Psoas muscle (tissue), 8 donors: ENCODE results near the gene ZNF160. TPM values are rescaled to one million over a fixed set of nuclear protein-coding genes. Genes with fewer than 3 reads are reported as not detected.
"Not testable (repeated sequence)": the region's sequence is repeated elsewhere in the genome, so short reads cannot be mapped to it uniquely, and the experiment has no call there.

Experiments
- ATAC-seq, 4 donors: fragments of 200-7000 bp; cut with Tn5 transposase; one replicate each; pipeline ENCODE4 v1.9.1; 2020; ENCODE audit warnings: moderate library complexity in 3 of 4, mild to moderate bottlenecking in 2 of 4
- DNase-seq, 2 donors: peaks; one replicate each; pipeline ENCODE4 v3.0.0-alpha.2; 2020
- H3K27ac ChIP-seq: fragments of 200-600 bp; one replicate; pipeline ENCODE4 v1.8.0; 2022
- H3K27me3 ChIP-seq, 3 donors: fragments of 200-600 bp in 1 of 3; one replicate each; pipeline versions ENCODE4 v1.6.1 to v1.8.0; 2013 to 2022; ENCODE audit warnings: low read length in 2 of 3, mild to moderate bottlenecking in 2 of 3, moderate library complexity in 1 of 3; ENCODE audit not compliant: insufficient read depth in 3 of 3
- H3K36me3 ChIP-seq, 2 donors: fragments of 200-600 bp in 1 of 2; one replicate each; pipeline versions ENCODE4 v1.6.1 to v1.8.0; 2013 to 2022; ENCODE audit warnings: low read depth in 1 of 2, mild to moderate bottlenecking in 1 of 2, moderate library complexity in 1 of 2; ENCODE audit not compliant: insufficient read depth in 1 of 2
- H3K4me1 ChIP-seq: fragments of 200-600 bp; one replicate; pipeline ENCODE4 v1.8.0; 2022
- H3K4me3 ChIP-seq: fragments of 200-600 bp; one replicate; pipeline ENCODE4 v1.8.0; 2022; ENCODE audit warnings: mild to moderate bottlenecking
- H3K9me3 ChIP-seq: fragments of 200-600 bp; one replicate; pipeline ENCODE4 v1.8.0; 2022
- WGBS, 3 donors: extraction: QIAGEN DNeasy Blood & Tissue Kit; methylation state at CpG; one replicate each; pipeline versions ENCODE4 v1.1.6 to v1.1.7; 2013; 5-methylcytosine and 5-hydroxymethylcytosine counted together
- intact Hi-C, 2 donors: fragments of 100-400 bp; cut with DNase I; formaldehyde crosslinking; loops; one replicate each; pipeline versions ENCODE4 v1.11.0 to v1.14.2; 2022
- polyA plus RNA-seq, 3 donors: library from polyadenylated mRNA; stranded (reverse); fragments of 200-250 nt; gene quantifications; one replicate each; pipeline ENCODE4 v1.2.3, GENCODE V29; 2013
- total RNA-seq, 4 donors: library from RNA; stranded (reverse); fragmentation: NEBNext Ultra II Directional in 2 of 4; extraction: Animal tissue kit (Norgen Biotek cat#: 25700) in 2 of 4; gene quantifications; one replicate each; pipeline versions ENCODE4 v1.2.1 to v1.2.4, GENCODE V29; 2021 to 2023
- TF ChIP-seq, protein P1 (sequence below): fragments of 200-600 bp; IDR thresholded peaks from one replicate; pipeline ENCODE4 v1.8.0; 2022; ENCODE audit warnings: antibody characterized with exemption
- donor health status: healthy with polysubstance abuse.
- donor health status: DM: no; HTN: no; CAD: no; lungs with moderate emphysema.
- donor health status: Bipolar disorder and iron deficiency.
- donor health status: healthy.
- donor health status: DM: yes; HTN: yes; CAD: no.
- donor health status: DM: no; HTN: no; CAD: no.
- donor health status: DM: no; HTN: no; CAD: no.
- donor health status: DM: yes; HTN: yes; CAD: no.

Gene ZNF160
- total and polyA plus RNA-seq, 7 donors = 4.9 to 12.9 (median 8.6) TPM

DNA sequence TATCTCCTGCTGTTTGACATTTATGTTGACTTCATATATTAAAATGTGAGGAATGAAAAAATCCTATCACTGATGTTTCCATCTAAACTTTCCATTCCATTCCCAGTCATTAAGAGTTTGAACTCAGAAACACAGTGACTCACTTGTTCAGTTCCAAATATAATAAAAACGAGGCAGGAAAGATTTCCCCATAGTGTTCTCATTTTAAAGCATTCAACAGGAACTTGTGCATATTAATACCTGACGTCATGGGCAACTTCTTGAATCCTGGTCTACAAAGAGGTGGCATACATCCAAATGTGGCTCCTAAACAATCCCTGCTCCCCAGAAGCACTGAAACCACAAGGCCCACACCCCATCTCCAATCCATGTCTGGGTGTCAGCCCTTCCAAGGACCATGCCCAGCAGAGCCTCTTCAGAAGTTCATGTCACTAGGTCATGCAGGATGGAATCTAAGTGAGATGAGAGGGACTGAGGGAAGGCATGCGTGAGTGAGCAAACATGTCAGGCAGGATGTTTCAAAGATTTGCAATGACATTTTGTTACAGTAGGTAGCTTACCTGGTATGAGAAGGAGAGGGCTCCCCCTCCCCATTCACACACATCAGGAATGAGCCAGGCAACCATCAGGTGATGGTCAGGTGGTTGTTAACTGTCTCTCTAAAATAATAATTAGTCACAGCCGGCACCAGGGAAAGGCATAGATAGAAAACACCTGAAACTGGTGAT, 68.1 kb downstream of the ZNF160 start:
- DNase-seq (no peak), ATAC-seq (no peak)
- Histone ChIP-seq H3K27ac (no peak overlapping the region), H3K4me3 (no peak overlapping the region), H3K36me3 (no peaks in the 10 kb centered on the region), H3K9me3 (peaks cover 14% of the 10 kb centered on the region), H3K4me1 (no peaks in the 10 kb centered on the region), H3K27me3 (peaks cover 0 to 12% (median 5%) of the 10 kb centered on the region in 3 donors)
- 71 to 75% (median 72%) methylated on average over 4 of the region's 4 CpGs for WGBS, 3 donors
- intact Hi-C loops = no loop called here
- TF ChIP-seq, protein P1, sequence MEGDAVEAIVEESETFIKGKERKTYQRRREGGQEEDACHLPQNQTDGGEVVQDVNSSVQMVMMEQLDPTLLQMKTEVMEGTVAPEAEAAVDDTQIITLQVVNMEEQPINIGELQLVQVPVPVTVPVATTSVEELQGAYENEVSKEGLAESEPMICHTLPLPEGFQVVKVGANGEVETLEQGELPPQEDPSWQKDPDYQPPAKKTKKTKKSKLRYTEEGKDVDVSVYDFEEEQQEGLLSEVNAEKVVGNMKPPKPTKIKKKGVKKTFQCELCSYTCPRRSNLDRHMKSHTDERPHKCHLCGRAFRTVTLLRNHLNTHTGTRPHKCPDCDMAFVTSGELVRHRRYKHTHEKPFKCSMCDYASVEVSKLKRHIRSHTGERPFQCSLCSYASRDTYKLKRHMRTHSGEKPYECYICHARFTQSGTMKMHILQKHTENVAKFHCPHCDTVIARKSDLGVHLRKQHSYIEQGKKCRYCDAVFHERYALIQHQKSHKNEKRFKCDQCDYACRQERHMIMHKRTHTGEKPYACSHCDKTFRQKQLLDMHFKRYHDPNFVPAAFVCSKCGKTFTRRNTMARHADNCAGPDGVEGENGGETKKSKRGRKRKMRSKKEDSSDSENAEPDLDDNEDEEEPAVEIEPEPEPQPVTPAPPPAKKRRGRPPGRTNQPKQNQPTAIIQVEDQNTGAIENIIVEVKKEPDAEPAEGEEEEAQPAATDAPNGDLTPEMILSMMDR = no peak

DNA sequence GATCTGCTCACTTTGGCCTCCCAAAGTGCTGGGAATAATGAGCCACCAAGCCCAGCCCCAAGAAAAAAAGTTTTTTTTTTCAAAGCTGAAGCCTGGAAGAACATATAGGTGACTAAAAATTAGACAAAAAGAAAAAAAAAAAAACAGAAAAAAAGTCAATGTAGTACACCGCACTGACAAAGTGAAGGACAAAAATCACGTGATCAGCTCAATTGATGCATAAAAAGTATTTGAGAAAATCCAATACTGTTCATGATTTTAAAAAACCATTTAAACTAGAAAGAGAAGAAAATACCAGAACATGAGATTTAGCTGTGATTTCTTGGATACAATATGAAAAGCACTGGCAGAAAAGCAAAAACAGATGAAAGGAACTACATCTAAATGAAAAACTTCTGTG, 69.2 kb downstream of the ZNF160 start:
- DNase-seq = no peak
- Histone ChIP-seq H3K27me3 (peaks cover 0 to 12% (median 5%) of the 10 kb centered on the region in 3 donors), H3K9me3 (peaks cover 16% of the 10 kb centered on the region), H3K36me3 (no peaks in the 10 kb centered on the region), H3K4me1 (no peaks in the 10 kb centered on the region), H3K4me3 (no peak overlapping the region), H3K27ac (no peak overlapping the region)
- intact Hi-C loops = no loop called here
- ATAC-seq = no peak
- TF ChIP-seq, protein P1 = no peak
- 89 to 96% (median 92%) methylated on average over 2 of the region's 2 CpGs for WGBS, 3 donors

DNA sequence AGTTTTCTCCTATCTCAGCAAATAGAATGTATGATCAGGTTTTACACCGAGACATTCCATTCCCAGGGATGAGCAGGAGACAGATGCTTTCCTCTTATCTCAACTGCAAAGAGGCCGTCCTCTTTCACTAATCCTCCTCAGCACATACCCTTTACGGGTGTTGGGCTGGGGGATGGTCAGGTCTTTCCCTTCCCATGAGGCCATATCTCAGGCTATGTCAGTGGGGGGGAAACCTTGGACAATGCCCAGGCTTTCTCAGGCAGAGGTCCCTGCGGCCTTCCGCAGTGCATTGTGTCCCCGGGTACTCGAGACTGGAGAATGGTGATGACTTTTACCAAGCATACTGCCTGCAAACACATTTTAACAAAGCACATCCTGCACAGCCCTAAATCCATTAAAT, 74.9 kb downstream of the ZNF160 start:
- H3K27me3 ChIP-seq, H3K4me1 ChIP-seq, intact Hi-C loops, ATAC-seq, H3K36me3 ChIP-seq, H3K27ac ChIP-seq, DNase-seq, H3K4me3 ChIP-seq: not testable (repeated sequence)
- 41 to 61% (median 54%) methylated on average over 6 to 7 of the region's 7 CpGs for WGBS, 3 donors
- H3K9me3 ChIP-seq = peaks cover 19% of the 10 kb centered on the region

DNA sequence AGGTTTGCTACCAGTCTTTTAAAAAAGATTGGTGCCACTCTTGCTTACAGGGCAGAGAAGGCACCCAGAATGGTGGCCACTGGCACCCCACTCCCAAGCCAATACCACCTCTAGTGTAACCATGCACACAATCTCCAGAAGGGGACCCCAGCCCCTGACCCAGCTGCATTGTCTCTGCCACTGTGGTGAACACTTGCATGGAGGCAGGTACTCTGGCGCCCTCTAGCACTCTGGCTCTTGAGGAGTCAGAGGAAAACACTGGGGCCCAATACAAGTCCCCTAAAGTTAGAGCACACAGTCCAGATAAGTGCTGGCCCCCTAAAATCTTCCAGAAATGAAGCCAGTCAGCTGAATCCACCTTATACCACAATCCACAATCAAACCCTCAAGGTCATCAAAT, 83.5 kb downstream of the ZNF160 start:
- no peak overlapping the region for H3K4me3 ChIP-seq
- H3K27me3 ChIP-seq = no peaks in the 10 kb centered on the region
- H3K36me3 ChIP-seq = no peaks in the 10 kb centered on the region
- intact Hi-C loops = no loop called here
- no peak for ATAC-seq
- 4 to 13% (median 7%) methylated on average over 1 of the region's 1 CpG for WGBS, 3 donors
- no peak for DNase-seq
- TF ChIP-seq, protein P1 = no peak
- peaks cover 21% of the 10 kb centered on the region for H3K9me3 ChIP-seq
- H3K27ac ChIP-seq = no peak overlapping the region
- H3K4me1 ChIP-seq = no peaks in the 10 kb centered on the region

Other genes with a start within 250 kb of the ZNF160 start
- gene ZNF468, start 245.8 kb downstream of the ZNF160 start, total RNA-seq = 1 to 10 TPM; 3.0 to 8.5 (median 5.2) TPM
- 10 to 100 TPM in 1 of 3 donors, 1 to 10 TPM in 2; 3.2 to 11.4 (median 5.4) TPM for gene ZNF468, start 245.8 kb downstream of the ZNF160 start, polyA plus RNA-seq
- 1 to 10 TPM; 2.1 to 8.8 (median 6.8) TPM for gene ZNF320, start 205.8 kb downstream of the ZNF160 start, total RNA-seq
- gene ZNF320, start 205.8 kb downstream of the ZNF160 start, polyA plus RNA-seq = 1 to 10 TPM; 3.7 to 8.2 (median 3.7) TPM
- gene ZNF888, start 180.0 kb downstream of the ZNF160 start, total RNA-seq = under 1 TPM; 0.32 to 0.67 (median 0.48) TPM
- 1 to 10 TPM in 1 of 3 donors, under 1 TPM in 2; 0.13 to 1.0 (median 0.49) TPM for gene ZNF888, start 180.0 kb downstream of the ZNF160 start, polyA plus RNA-seq
- gene ZNF816, start 140.5 kb downstream of the ZNF160 start, total RNA-seq = 1 to 10 TPM; 2.4 to 2.7 (median 2.6) TPM
- gene ZNF816, start 140.5 kb downstream of the ZNF160 start, polyA plus RNA-seq = 1 to 10 TPM; 1.8 to 9.1 (median 3.5) TPM
- not detected for gene ERVV-1, start 89.5 kb downstream of the ZNF160 start, total RNA-seq
- gene ERVV-1, start 89.5 kb downstream of the ZNF160 start, polyA plus RNA-seq = under 1 TPM; 0.01 to 0.08 (median 0.03) TPM
- gene ERVV-2, start 58.7 kb downstream of the ZNF160 start, total RNA-seq = not detected
- gene ERVV-2, start 58.7 kb downstream of the ZNF160 start, polyA plus RNA-seq = not detected
- gene ZNF415, start 29.5 kb upstream of the ZNF160 start, total RNA-seq = 1 to 10 TPM; 3.9 to 9.2 (median 6.3) TPM
- 1 to 10 TPM; 3.9 to 7.8 (median 7.7) TPM for gene ZNF415, start 29.5 kb upstream of the ZNF160 start, polyA plus RNA-seq
- 1 to 10 TPM; 3.8 to 6.8 (median 5.4) TPM for gene ZNF347, start 55.6 kb upstream of the ZNF160 start, total RNA-seq
- gene ZNF347, start 55.6 kb upstream of the ZNF160 start, polyA plus RNA-seq = 1 to 10 TPM; 2.6 to 6.2 (median 3.4) TPM
- 1 to 10 TPM in 1 of 4 donors, under 1 TPM in 3; 0.47 to 1.1 (median 0.75) TPM for gene ZNF665, start 89.9 kb upstream of the ZNF160 start, total RNA-seq
- gene ZNF665, start 89.9 kb upstream of the ZNF160 start, polyA plus RNA-seq = under 1 TPM; 0.20 to 0.66 (median 0.48) TPM
- 1 to 10 TPM; 5.1 to 9.7 (median 6.8) TPM for gene ZNF677, start 151.5 kb upstream of the ZNF160 start, total RNA-seq
- 1 to 10 TPM; 3.3 to 9.5 (median 4.0) TPM for gene ZNF677, start 151.5 kb upstream of the ZNF160 start, polyA plus RNA-seq
- gene VN1R2, start 154.9 kb upstream of the ZNF160 start, total RNA-seq = not detected
- gene VN1R2, start 154.9 kb upstream of the ZNF160 start, polyA plus RNA-seq = not detected
- not detected for gene VN1R4, start 164.3 kb upstream of the ZNF160 start, total RNA-seq
- not detected for gene VN1R4, start 164.3 kb upstream of the ZNF160 start, polyA plus RNA-seq
- gene ZNF845, start 230.3 kb upstream of the ZNF160 start, total RNA-seq = 1 to 10 TPM in 2 of 4 donors, under 1 TPM in 2; 0.81 to 2.0 (median 1.0) TPM
- 1 to 10 TPM in 2 of 3 donors, under 1 TPM in 1; 1.00 to 5.1 (median 1.4) TPM for gene ZNF845, start 230.3 kb upstream of the ZNF160 start, polyA plus RNA-seq